Suppressor macrophage treated with lipopolysaccharide for 1 hour (primary cell): ENCODE measurements around the gene COL6A2.
"Not testable (repeated sequence)": the region's sequence is repeated elsewhere in the genome, so short reads cannot be mapped to it uniquely, and the experiment has no call there.

ENCODE experiments used
- DNase-seq, 3 donors: peaks; one replicate each; pipeline ENCODE4 v3.0.0-alpha.2; 2020 to 2022

COL6A2 gene

DNA sequence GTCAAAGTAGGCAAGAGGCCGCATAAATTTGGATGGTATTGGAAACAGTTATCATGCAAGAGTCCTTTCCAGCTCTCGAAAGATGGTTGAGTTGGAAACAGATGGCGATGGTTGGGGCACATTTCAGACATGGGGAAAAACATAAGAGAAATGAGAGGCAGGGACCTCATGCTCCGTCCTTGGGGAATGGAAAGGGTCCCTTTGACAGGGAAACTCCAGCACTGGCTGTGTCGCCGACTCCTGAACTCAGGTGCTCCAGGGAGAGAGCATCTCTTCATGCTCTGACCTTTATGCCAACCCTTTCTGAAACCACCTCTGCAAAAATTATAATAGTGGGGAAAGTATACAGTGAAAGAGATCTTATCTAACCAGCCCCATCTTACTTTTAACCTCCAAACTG lies 36.8 kb upstream of the COL6A2 start:
- no peak for DNase-seq

DNA sequence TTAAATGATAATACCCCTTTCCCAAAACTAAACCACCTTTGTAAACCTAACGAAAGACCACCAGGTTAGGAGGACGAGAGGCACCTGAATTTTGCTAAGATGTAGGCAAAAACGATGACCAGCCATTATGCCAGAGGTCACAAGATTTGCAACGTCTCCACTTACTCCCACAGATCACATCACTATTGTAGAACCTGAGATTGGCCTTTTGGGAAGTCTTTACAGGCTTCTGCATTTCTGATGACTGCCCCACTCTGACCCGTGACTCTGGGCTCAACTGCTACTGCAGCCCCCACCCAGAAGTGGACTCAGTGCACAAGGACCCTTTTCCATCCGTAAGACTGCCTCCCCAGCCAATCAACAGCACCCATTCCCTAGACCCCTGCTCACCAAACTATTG lies 36.4 kb upstream of the COL6A2 start:
- peak; percentile 15 to 27 (median 26) for DNase-seq

DNA sequence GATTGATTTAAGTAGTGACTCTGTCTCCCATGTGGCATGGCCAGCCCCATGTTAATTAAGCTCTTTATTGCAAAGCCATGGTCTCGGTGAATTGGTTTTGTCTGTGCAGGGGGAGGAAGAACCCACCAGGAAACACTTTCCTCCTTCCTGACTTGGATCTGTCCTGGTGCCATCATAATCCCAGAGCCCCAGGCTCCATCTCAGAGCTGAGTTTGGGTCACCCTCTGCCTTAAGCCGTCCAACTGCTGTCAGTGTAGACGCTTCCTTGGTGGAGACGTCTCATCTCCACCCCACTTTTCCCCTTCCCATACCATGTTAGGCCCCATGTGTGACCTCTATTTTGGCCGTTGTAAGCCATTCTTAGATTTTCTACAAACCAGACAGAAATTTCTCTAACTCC lies 36.0 kb upstream of the COL6A2 start:
- DNase-seq = no peak

DNA sequence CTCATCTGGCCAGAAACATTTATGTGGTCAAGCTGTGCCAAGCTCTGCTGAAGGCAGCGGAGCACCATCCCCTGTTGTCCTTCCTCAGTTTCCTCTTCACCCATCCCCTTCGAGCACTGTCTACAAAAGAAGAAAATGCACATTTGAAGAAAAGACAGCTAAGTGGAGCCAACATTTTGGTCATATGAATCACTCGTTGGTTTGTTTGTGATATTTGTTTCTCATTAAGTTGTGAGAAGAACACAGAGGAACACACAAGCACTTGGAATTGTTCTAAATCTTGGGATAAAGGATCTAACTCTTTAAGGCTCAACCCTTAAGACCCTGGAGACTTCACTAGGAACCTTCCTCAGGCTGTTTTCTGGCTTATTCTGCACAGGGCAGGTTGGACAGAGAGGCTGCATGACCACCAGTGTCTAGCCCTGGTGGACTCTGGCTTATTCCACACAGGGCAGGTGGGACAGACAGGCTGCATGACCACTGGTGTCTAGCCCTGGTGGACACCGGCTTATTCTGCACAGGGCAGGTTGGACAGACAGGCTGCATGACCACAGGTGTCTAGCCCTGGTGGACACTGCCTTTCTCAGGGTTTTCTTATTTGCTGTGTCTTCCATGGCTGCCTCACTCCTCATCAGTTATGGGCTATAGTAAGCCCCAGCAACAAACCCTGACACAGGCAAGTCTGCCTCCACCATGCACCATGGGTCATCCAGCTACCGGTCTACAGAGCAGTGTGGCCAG lies 35.3 kb upstream of the COL6A2 start:
- no peak for DNase-seq

DNA sequence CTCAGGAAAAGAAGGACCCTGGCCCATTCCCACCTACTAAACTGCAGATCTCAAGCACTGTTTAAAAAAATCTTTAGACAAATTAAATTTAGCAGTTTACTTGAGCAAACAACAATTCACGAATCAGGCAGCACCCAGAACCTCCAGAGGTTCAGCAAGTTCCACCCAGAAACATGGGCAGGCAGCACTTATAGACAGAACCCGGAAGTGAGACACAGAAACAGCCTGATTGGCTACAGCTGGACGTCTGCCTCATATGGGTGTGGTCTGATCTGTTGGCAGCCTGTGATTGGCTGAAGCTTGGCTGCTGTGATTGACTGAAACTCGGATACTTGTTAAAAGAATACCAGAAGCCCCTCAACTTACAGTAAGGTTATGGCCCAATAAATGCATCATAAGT lies 34.7 kb upstream of the COL6A2 start:
- no peak for DNase-seq

DNA sequence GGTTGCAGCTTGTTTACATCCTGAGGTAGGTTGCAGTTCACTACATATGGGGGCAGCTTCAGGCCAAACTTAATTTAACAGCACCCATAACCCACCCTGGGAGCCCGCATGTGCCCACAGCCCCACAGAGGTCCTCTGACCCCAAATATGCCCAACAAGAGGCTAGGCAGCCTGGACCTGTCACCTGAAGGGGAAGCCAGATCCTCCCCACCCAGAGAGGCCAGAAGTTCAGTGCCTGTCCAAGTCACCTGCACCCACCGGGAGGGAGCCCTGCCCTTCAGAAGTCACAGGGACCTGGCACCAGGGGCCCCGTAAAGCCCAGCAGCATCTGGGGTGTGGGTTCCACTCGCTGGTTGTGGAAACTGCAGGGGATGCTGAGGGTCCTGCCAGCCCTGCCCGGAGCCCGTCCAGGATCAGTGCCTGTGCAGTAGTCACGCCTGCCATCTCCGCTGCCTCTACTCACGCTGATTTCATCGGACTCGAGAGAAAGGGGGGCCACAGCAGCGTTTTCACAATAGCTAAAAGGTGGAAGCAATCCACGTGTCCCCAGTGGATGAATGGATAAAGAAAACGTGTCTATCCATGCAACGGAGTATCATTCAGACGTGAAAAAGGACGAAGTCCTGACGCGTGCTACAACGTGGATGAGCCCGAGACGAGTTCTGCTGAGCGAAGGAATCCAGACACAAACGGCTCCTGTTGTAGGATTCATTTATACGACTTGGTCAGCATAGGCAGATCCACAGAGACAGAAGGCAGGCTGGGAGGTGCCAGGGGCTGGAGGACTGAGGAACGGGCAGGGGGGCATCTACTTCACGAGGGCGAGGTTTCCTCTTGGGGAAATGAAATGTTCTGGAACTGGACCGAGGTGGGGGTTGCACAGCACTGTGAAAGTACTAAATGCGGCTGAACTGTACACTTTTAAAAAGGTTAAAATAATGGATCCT lies 33.9 kb upstream of the COL6A2 start:
- DNase-seq = no peak

DNA sequence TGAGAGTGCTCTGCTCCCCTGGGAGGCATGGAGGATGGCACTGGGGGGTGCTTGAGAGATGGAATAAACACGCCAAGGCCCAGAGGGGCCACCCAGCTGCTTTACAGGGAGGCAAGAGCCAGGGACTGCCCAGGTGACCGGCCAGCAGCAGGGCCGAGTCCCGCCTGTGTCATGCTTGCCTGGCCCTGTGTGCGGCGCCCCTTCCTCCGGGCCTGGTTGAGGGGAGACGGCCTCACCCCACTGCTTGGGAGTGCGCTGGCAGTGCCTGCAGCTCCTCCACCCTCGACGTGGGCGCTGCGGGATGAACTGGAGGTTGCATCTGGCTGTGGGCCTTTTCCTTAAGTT lies 33.1 kb upstream of the COL6A2 start:
- DNase-seq = no peak

DNA sequence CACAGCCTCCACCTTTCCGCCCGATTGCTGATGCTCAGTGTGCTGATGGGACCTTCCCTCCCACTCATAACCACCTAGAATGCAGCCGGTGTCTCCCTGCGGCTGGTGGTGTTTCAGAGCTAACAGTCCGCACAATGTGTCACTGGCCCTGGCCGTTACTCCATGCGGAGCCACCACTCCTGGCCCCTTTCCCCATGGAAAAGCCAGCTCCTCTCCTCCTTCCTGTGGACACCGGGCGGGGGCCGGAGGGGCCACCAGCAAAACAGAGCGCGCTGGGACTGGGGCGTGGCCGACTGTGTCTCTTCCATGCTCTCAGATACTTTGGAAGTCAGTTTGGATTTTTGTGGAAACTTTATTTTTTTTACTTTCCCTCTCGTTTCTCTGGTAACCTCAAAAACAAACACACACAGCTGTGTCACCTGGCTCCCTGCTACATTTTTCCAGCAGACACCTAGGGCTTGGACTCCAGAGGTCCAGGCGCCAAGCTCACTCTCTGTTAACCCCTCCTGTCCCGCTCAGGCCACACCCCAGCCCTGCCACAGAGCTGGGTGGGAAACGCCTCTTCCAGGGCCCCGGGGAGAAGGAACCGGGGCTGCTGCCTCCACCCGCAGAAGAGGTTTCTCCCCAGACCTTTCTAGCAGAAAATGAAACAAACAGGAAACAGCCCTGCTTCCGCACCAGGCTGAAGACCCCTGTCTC lies 32.5 kb upstream of the COL6A2 start:
- peak in 1 of 3 donors; percentile 18 for DNase-seq

DNA sequence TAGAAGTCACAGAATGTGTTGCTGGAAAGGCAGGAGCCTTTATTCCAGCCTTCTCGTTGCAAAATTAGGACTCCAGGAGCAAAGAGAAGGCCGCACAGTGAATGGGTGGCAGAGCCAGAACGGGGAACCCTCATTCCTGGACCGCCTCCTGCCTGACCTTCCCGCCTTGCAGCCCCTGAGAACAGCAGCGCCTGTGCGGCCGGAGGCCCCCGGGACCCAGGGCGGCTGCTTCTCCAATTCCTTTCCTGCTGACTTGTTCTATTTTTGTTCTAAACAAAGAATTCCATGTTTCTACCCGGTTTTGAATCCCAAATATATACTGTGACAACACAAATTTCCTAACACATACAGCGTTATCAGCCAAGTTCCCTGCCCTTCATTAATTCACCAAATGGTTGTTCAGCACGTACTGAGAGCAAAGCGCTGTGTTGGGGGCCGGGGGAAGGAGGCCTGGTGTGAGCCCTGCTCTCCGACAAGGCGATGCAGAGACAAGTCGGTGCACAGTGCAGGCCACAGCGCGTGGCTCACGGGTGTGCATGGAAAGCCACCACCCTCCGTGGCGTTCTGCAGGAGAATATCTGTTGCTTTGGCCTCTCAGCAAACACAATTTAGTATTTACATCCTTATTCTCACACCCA lies 31.9 kb upstream of the COL6A2 start:
- no peak for DNase-seq

DNA sequence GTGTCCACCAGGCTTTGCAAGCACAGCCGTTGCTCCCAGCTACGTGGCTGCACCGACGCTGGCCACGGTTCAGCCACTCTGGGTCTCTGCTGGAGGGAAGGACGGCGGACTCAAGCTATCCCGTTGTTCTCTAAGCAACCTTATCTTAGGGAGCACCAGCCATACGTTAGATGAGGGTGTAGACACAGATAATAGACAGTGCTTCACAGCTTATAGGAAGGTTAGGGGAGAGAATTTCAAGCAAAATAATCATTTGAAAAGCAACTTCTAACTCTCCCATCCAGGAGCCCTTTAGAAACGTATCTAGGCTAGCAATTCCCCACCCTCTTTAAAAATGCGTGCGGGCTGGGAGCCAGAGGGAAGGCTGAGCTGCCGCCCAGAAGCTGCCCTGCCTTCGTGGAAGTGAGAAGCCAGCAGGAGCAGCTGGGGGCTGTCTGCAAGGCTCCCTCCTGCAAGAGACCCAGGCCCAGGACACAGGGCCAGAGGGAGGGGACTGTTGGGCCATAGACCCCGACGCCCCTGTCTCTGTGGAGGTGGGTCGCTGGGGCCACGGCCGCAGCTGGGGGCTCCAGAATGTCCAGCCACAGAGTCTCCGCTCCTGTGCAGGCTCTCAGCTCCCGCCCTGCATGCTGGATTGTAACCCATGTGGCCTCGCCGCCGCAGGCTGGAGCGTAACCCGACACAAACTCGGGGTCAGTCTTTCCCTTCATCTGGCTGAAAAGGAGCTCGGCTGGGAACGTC lies 31.2 kb upstream of the COL6A2 start:
- no peak for DNase-seq

DNA sequence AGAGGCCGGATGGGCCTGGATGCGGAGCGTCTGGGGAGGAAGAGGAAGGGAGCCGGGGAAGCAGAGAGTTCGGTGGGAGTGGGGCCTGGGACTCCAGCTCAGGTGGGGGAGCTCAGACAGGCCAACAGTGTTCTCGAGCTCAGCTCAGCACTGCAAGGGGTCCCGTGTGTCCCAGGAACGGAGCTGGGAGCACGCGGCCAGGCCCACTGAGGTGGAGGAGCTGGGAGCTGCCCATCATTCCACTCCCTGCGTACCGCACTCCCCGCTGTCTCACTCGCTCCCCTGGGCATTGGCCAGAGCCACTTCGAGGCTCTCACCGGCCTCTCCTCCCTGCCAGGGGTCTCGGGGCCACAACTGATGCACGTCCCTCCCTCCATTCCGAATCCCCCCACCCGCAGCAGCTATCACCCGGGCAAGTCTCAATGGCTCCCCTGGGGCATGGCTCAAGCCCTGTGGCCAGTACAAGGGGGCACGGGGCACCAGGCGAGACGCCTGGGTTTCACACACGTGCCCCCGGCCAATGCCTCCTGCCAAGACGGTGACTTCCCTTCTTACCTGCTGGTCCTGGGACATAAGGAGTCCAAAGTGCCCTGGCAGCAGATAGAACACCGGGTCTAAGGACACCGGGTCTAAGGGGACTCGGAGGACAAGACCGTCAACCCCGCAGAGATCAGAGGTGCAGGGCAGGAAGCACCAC lies 30.3 kb upstream of the COL6A2 start:
- DNase-seq = no peak

DNA sequence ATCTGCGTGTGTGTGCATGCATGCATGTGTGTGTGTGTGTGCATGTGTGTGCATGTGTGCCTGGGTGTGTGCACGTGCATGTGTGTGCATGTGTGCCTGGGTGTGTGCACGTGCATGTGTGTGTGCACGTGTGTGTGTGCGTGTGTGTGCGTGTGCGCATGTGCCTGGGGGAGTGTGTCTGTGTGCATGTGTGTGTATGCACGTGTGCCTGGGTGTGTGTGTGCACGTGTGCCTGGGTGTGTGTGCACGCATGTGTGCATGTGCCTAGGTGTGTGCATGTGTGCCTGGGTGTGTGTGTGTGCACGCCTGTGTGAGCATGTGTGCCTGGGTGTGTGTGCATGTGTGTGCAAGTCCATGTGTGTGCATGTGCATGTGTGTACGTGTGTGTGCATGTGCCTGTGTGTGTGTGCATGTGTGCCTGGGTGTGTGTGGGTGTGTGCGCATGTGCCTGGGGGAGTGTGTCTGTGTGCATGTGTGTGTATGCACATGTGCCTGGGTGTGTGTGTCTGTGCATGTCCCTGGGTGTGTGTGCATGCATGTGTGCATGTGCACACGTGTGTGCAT lies 29.3 kb upstream of the COL6A2 start:
- no peak for DNase-seq

DNA sequence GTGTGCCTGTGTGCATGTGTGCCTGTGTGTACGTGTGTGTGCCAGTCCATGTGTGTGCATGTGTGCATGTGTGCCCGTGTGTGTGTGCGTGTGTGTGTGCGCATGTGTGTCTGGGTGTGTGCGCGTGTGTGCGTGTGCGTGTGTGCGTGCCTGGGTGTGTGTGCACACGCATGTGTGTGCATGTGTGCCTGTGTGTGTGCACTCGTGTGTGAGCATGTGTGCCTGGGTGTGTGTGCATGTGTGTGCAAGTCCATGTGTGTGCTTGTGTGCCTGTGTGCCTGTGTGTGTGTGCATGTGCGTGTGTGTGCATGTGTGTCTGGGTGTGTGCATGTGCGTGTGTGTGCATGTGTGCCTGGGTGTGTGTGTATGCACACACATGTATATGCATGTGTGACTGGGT lies 28.7 kb upstream of the COL6A2 start:
- no peak for DNase-seq

DNA sequence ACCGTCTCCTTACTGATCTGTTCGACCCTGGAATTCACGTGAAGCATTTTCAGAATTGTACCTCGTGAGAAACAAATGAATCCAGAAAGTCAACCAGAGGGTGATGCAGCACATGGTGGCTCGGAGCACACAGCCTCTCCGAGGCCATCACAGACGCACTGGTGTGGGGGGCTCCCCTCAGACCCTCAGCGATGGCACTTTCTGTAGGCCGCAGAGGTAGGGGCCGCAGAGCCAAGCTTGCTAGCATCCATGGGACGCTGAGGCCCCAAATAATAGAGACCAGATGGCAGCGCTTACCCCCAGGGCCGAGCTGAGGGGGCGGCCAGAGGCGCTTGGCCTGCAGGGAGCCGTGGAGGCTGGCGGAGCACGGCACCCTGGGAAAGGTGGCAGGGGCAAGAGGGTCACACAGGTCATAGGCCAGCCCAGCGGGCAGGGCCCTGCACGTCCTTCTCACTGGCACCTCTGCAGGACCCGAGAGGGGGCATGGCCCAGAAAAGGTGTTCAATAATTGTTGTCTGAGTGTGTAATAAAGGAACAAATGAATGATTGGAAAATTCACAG lies 28.1 kb upstream of the COL6A2 start:
- DNase-seq = no peak

DNA sequence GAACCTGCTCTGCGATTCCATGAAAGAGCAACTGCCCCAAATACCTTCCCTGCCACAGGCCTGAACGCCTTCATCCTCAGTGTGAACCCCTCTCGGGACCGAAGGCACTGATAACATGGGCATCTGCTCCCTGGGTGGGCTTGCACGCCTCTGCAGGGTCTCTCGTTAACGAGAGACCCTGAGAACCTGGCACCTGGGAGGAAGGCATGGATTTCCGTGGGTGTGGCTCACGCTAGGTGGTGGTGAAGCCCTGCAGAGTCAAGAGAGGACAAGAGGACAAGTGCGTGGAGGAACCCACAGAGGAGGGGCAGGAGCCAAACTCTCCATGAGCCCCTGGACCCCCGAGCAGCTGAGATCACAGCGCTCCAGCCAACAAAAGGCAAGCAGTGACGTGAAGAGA lies 26.8 kb upstream of the COL6A2 start:
- no peak for DNase-seq

DNA sequence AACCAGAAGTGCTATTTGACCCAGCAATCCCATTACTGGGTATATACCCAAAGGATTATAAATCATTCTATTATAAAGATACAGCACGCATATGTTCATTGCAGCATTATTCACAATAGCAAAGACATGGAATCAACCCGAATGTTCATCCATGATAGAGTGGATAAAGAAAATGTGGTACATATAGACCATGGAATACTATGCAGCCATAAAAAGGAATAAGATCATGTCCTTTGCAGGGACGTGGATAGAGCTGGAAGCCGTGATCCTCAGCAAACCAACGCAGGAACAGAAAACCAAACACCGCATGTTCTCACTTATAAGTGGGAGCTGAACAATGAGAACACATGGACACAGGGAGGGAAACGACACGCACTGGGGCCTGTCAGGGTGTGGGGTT lies 21.2 kb upstream of the COL6A2 start:
- not testable (repeated sequence) for DNase-seq

DNA sequence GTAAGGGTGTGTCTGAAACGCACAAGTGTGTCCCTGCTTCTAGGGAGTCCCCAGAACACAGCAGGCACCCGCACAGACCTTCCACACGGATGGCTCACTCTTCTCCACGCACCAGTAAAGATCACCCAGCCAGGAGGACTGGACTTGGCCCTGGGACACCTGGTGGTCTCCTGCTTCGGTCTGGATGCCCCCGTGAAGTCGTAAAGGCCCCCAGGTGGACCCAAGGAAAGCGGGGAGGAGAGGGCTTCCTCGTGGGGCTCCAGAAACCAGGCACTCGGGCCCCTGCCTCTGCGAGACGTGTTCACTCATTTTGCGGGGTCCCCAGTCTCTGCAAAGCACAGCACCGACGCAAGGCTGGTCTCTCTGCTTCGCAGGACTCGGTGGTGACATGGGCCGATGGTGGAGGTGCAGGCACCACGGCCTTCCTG lies 20.2 kb upstream of the COL6A2 start:
- DNase-seq = no peak

DNA sequence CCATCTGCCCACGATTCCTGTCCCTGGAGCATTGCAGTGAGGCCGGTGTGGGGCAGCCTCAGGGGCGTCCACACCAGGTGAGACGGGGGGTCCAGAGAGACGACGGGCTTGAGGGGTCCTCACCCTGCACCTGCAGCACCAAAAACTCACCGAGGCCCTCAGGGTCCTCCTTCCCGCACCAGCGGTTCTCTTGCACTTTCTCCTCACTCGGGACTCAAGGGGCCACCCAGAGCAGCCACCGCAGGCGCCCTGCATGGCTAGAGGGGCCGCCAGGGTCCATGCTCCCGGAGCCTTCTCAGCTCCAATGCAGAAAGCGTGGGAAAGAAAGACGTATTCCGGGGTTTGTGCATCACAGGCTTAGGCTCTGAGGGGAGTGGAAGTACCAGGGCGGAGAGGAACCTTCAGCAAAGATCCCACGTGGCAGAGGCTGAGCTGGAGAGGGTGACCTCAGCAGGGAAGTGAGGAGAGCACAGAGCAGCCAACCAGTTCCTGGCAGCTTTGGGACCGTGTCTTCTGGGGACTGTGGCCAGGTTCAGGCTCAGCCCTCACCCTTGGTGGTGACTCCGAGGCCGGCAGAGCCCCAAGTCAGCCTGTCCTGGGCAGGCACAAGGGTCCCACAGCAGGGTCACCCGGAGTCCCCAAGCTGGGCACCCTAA lies 19.5 kb upstream of the COL6A2 start:
- peak in 1 of 3 donors; percentile 27 for DNase-seq

DNA sequence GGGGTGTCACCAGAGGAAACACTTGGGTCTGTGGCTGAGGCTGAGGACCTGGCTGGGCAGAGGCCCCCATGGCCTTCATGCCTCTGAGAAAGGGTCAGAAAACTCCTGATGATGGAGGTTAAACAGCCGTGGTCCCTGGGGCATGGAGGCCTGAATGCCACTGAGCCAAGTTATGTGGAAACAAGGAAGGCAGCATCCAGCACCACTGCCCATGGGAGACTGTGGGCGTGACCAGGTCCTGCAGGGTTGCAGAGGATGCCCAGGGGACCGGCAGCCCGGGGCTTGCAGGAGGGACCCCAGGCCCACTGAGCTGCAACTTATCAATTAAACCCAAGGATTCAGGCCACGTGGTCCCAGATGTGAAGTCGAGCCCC lies 18.9 kb upstream of the COL6A2 start:
- DNase-seq = no peak

DNA sequence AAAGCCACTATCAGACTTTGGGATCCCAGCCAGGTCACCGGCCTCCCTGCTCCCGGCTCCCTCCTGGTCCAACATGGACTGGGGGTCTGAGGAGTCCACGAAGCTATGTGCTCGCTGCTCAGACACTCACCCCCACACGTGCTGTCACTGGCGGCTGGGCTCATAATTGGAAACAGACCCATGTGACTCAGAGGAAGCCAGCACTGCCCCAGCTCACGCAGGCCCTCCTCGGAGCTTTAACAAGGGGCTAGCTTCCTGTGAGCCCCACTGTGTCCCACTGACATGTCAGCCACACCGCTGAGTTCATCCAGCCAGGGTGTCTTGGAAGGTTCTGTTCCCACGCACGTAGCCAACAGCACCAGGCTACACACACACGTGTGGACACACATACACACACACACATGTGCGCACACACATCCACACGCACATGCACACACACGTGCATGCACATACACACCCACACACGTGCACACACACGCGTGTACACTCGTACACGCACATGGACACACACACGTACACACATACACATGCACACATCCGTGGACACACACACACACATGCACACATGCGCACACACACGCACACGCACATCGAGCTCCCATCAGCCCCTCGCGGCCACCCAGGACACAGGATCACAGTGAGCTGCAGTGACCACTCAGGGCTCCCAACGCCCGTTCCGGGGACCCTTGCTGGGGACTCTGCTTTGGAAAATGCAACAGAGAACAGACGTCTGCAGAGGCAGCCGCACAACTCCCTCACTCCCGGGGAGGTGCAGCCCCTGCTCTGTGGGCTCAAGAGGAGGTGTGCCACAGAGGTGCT lies 18.4 kb upstream of the COL6A2 start:
- DNase-seq = no peak
